H1 (cell line): ENCODE measurements around the gene FAM25C.
"Not testable (repeated sequence)": the region's sequence is repeated elsewhere in the genome, so short reads cannot be mapped to it uniquely, and the experiment has no call there.

Experiments used
- ATF3 ChIP-seq: IDR thresholded peaks from 2 replicates; pipeline ENCODE4 v1.6.1; 2011; ENCODE audit warnings: low read depth, mild to moderate bottlenecking, low read length; ENCODE audit not compliant: insufficient read depth
- CTCF ChIP-seq, 3 experiments: IDR thresholded peaks; 1 replicate in 2 of 3; 2 replicates in 1 of 3; pipeline versions ENCODE4 v1.5.1 to v1.6.1; 2011; ENCODE audit warnings: low read length in 3 of 3, mild to moderate bottlenecking in 3 of 3, inconsistent platforms in 2 of 3, low read depth in 1 of 3, moderate library complexity in 1 of 3; ENCODE audit not compliant: insufficient read depth in 1 of 3; ENCODE audit errors: control extremely low read depth in 1 of 3
- EZH2 ChIP-seq: fragments of 200-600 bp; sonication (generic); IDR thresholded peaks from 2 replicates; pipeline ENCODE4 v1.7.1; 2012; ENCODE audit warnings: low read depth, mild to moderate bottlenecking, moderate library complexity, low read length, inconsistent platforms; ENCODE audit not compliant: severe bottlenecking
- JUND ChIP-seq: IDR thresholded peaks from 2 replicates; pipeline ENCODE4 v1.6.1; 2011; ENCODE audit warnings: mild to moderate bottlenecking, improper control_type of control experiment, low read length
- POLR2A ChIP-seq, 2 experiments: IDR thresholded peaks; 1 replicate in 1 of 2; 2 replicates in 1 of 2; pipeline ENCODE4 v1.6.1; 2011; ENCODE audit warnings: low read depth in 2 of 2, low read length in 2 of 2, mild to moderate bottlenecking in 2 of 2; ENCODE audit errors: control extremely low read depth in 1 of 2
- POLR2AphosphoS5 ChIP-seq: IDR thresholded peaks from 2 replicates; pipeline ENCODE4 v1.6.1; 2011; ENCODE audit warnings: low read depth, low read length
- RBBP5 ChIP-seq: IDR thresholded peaks from 2 replicates; pipeline ENCODE4 v1.7.1; 2012; ENCODE audit warnings: low read depth, mild to moderate bottlenecking, inconsistent platforms, low read length, moderate library complexity, borderline replicate concordance
- RXRA ChIP-seq: IDR thresholded peaks from 2 replicates; pipeline ENCODE4 v1.6.1; 2011; ENCODE audit warnings: low read depth, mild to moderate bottlenecking, low read length, moderate library complexity; ENCODE audit not compliant: insufficient read depth
- TEAD4 ChIP-seq: IDR thresholded peaks from 2 replicates; pipeline ENCODE4 v1.6.1; 2012; ENCODE audit warnings: low read depth, low read length, inconsistent platforms, mixed read lengths
- YY1 ChIP-seq: IDR thresholded peaks from 2 replicates; pipeline ENCODE4 v1.6.1; 2011; ENCODE audit warnings: low read depth, mild to moderate bottlenecking, low read length
- ZNF274 ChIP-seq: IDR thresholded peaks from 2 replicates; pipeline ENCODE4 v1.7.0; 2012; ENCODE audit warnings: low read length, borderline replicate concordance; ENCODE audit errors: extremely low read depth

- not testable (repeated sequence) for TF ChIP-seq CTCF (IDR thresholded peaks at IDR 0.05; ENCODE audit: control extremely low read depth in 1 of 3, insufficient read depth in 1 of 3, low read depth in 1 of 3, low read length in 3 of 3); POLR2AphosphoS5; EZH2; ZNF274; YY1; JUND; RXRA; POLR2A (IDR thresholded peaks at IDR 0.05; ENCODE audit: control extremely low read depth in 1 of 2, low read depth in 2 of 2, low read length in 2 of 2); TEAD4; ATF3; RBBP5
These were observed 7.9 kb downstream of the FAM25C start for GRCh38 chr10:47991706-47992105.
